SK-N-SH (cell line): Measurements from ENCODE around the gene SURF1. TPM values are rescaled to one million over a fixed set of nuclear protein-coding genes. Genes with fewer than 3 reads are reported as not detected.

ENCODE experiments used
- CTCF ChIA-PET: fragments of 300-600, 350-600 bp; formaldehyde crosslinking; extraction: SDS; loops from one replicate; lab custom pipeline; 2021; lab: Yijun Ruan, JAX
- POLR2A ChIA-PET: fragments of 350-600 bp; sonication (Branson Sonifier 250); formaldehyde crosslinking; extraction: SDS; loops from one replicate; lab custom pipeline; 2020; ENCODE audit warnings: antibody characterized with exemption, inconsistent platforms; lab: Yijun Ruan, JAX
- DNase-seq: peaks from one replicate; pipeline ENCODE4 v3.0.0; 2012
- H2AFZ ChIP-seq: fragments of 200-600 bp; sonication (generic); 2 replicates; pipeline ENCODE4 v1.8.1; 2016; ENCODE audit warnings: antibody characterized with exemption, mild to moderate bottlenecking, low read depth
- H3F3A ChIP-seq: fragments of 200-600 bp; sonication (generic); replicated peaks from 2 replicates; pipeline ENCODE3; 2016; ENCODE audit warnings: antibody characterized with exemption, mild to moderate bottlenecking; ENCODE audit not compliant: insufficient read depth
- H3K27ac ChIP-seq, 2 experiments: fragments of 200-500 bp in 1 of 2; fragments of 200-600 bp in 1 of 2; sonication (Bioruptor generic) in 1 of 2; sonication (generic), shearing (Covaris generic) in 1 of 2; 2 replicates each; pipeline versions ENCODE4 v1.5.1 to v1.6.1; 2014 to 2016; ENCODE audit warnings: low read depth in 2 of 2, inconsistent platforms in 1 of 2, low read length in 1 of 2, mild to moderate bottlenecking in 1 of 2, mixed read lengths in 1 of 2
- H3K27me3 ChIP-seq: fragments of 200-600 bp; sonication (generic), shearing (Covaris generic); 2 replicates; pipeline ENCODE4 v1.6.1; 2016; ENCODE audit warnings: mixed run types; ENCODE audit not compliant: insufficient read depth
- H3K36me3 ChIP-seq, 2 experiments: fragments of 200-500 bp in 1 of 2; fragments of 200-600 bp in 1 of 2; sonication (Bioruptor generic) in 1 of 2; sonication (generic) in 1 of 2; replicated peaks in 1 of 2; 2 replicates each; pipeline versions ENCODE3 to v1.5.1; 2014 to 2016; ENCODE audit warnings: low read length in 1 of 2, mild to moderate bottlenecking in 1 of 2; ENCODE audit not compliant: insufficient read depth in 2 of 2, control insufficient read depth in 1 of 2
- H3K4me1 ChIP-seq, 2 experiments: fragments of 200-500 bp in 1 of 2; fragments of 200-600 bp in 1 of 2; sonication (Bioruptor generic) in 1 of 2; sonication (generic), shearing (Covaris generic) in 1 of 2; 2 replicates each; pipeline versions ENCODE4 v1.5.1 to v1.6.1; 2014 to 2016; ENCODE audit warnings: low read depth in 1 of 2, low read length in 1 of 2, mixed run types in 1 of 2; ENCODE audit not compliant: insufficient read depth in 2 of 2, control insufficient read depth in 1 of 2
- H3K4me2 ChIP-seq: fragments of 200-600 bp; sonication (generic), shearing (Covaris generic); 2 replicates; pipeline ENCODE4 v1.6.1; 2017; ENCODE audit warnings: mixed run types
- H3K4me3 ChIP-seq, 2 experiments: fragments of 200-500 bp in 1 of 2; fragments of 200-600 bp in 1 of 2; sonication (Bioruptor generic) in 1 of 2; sonication (generic), shearing (Covaris generic) in 1 of 2; 2 replicates each; pipeline versions ENCODE4 v1.5.1 to v1.8.1; 2014 to 2016; ENCODE audit warnings: low read depth in 2 of 2, inconsistent platforms in 1 of 2, low read length in 1 of 2, mild to moderate bottlenecking in 1 of 2, mixed read lengths in 1 of 2, moderate library complexity in 1 of 2
- H3K79me2 ChIP-seq: fragments of 200-600 bp; sonication (generic); 2 replicates; pipeline ENCODE4 v1.8.1; 2017; ENCODE audit warnings: mild to moderate bottlenecking; ENCODE audit not compliant: insufficient read depth
- H3K9ac ChIP-seq: fragments of 200-600 bp; sonication (generic); 2 replicates; pipeline ENCODE4 v1.6.1; 2017; ENCODE audit warnings: mixed run types
- H3K9me2 ChIP-seq: fragments of 200-600 bp; sonication (generic); 2 replicates; pipeline ENCODE4 v1.6.1; 2017; ENCODE audit warnings: mixed run types
- H3K9me3 ChIP-seq: fragments of 200-600 bp; sonication (generic); 2 replicates; pipeline ENCODE4 v1.6.1; 2017; ENCODE audit warnings: mixed run types, mild to moderate bottlenecking, moderate library complexity
- H4K20me1 ChIP-seq: fragments of 200-600 bp; sonication (generic); 2 replicates; pipeline ENCODE4 v1.6.1; 2017; ENCODE audit warnings: mild to moderate bottlenecking, mixed run types; ENCODE audit not compliant: insufficient read depth
- CHD2 ChIP-seq: fragments of 150-350 bp; IDR thresholded peaks from 2 replicates; pipeline ENCODE4 v1.6.1; 2018; ENCODE audit warnings: low read length; ENCODE audit not compliant: partially characterized antibody
- ELF1 ChIP-seq: IDR thresholded peaks from 2 replicates; pipeline ENCODE4 v1.4.0; 2012
- FOXJ3 ChIP-seq: sonication (generic); formaldehyde crosslinking; IDR thresholded peaks from 2 replicates; pipeline ENCODE4 v1.5.1; 2020; ENCODE audit warnings: mild to moderate bottlenecking, missing genetic modification reagents
- GATA2 ChIP-seq: sonication (generic); formaldehyde crosslinking; IDR thresholded peaks from 2 replicates; pipeline ENCODE4 v1.5.0; 2020; ENCODE audit warnings: mild to moderate bottlenecking, missing genetic modification reagents
- MXI1 ChIP-seq: IDR thresholded peaks from 2 replicates; pipeline ENCODE4 v1.6.1; 2012; ENCODE audit warnings: mild to moderate bottlenecking, low read depth, low read length, improper control_type of control experiment
- NFIC ChIP-seq: IDR thresholded peaks from 2 replicates; pipeline ENCODE4 v1.4.0; 2012; ENCODE audit warnings: borderline replicate concordance
- NRF1 ChIP-seq: IDR thresholded peaks from 2 replicates; pipeline ENCODE4 v1.6.1; 2012; ENCODE audit warnings: low read depth, mild to moderate bottlenecking, low read length
- SMC3 ChIP-seq: IDR thresholded peaks from 2 replicates; pipeline ENCODE4 v1.6.1; 2012; ENCODE audit warnings: low read depth, low read length, improper control_type of control experiment
- TCF12 ChIP-seq: IDR thresholded peaks from 2 replicates; pipeline ENCODE4 v1.4.0; 2012
- TEAD4 ChIP-seq: IDR thresholded peaks from 2 replicates; pipeline ENCODE4 v1.4.0; 2012; ENCODE audit warnings: mild to moderate bottlenecking, borderline replicate concordance; ENCODE audit not compliant: insufficient read depth
- YY1 ChIP-seq: IDR thresholded peaks from 2 replicates; pipeline ENCODE4 v1.4.0; 2012; ENCODE audit warnings: low read depth, mild to moderate bottlenecking
- WGBS: methylation state at CpG from one replicate; pipeline ENCODE4 v1.1.6; 2017; ENCODE audit warnings: low lambda C conversion rate; 5-methylcytosine and 5-hydroxymethylcytosine counted together
- polyA plus RNA-seq, 3 experiments: library from polyadenylated mRNA; depleted of rRNA; stranded (reverse); fragments of >200 nt; gene quantifications; 2 replicates each; pipeline ENCODE4 v1.2.3, GENCODE V29; 2012
- TF ChIP-seq, protein P1 (sequence below): IDR thresholded peaks from 2 replicates; pipeline ENCODE4 v1.6.1; 2012; ENCODE audit warnings: mild to moderate bottlenecking, low read depth, low read length, moderate library complexity
- TF ChIP-seq, protein P2 (sequence below): IDR thresholded peaks from 2 replicates; pipeline ENCODE4; 2012

SURF1 gene
- polyA plus RNA-seq, 1 of the 3 experiments (the other 2 are of a cell fraction) = 103 TPM

DNA sequence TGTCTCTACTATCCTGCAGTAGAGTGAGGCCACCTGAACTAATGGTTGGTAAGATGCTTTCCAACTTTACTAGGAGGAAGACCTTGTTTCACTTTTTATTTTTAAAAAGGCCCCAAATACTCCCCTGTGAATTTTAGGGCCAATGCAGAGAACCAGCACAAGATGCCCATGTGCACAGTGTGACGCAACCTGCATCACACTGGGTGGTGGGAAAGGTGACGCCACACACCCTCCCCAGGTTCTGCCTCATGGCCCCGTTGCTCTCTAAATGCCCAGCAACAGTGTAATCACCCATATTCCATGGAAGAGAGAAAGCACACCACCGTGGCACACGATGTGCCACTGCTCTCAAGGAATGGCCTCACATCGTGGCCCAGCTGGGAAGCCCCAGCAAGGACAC lies 13.1 kb upstream of the SURF1 start:
- H3K36me3 ChIP-seq = peaks cover 43 to 70% of the 10 kb centered on the region in 2 experiments
- H3K9me3 ChIP-seq = no peaks in the 10 kb centered on the region
- POLR2A ChIA-PET = no interaction called here
- no peaks in the 10 kb centered on the region for H3F3A ChIP-seq
- H3K27me3 ChIP-seq = no peaks in the 10 kb centered on the region
- H3K4me3 ChIP-seq = no peak overlapping the region
- TF ChIP-seq TCF12 = no peak
- TF ChIP-seq, protein P1, sequence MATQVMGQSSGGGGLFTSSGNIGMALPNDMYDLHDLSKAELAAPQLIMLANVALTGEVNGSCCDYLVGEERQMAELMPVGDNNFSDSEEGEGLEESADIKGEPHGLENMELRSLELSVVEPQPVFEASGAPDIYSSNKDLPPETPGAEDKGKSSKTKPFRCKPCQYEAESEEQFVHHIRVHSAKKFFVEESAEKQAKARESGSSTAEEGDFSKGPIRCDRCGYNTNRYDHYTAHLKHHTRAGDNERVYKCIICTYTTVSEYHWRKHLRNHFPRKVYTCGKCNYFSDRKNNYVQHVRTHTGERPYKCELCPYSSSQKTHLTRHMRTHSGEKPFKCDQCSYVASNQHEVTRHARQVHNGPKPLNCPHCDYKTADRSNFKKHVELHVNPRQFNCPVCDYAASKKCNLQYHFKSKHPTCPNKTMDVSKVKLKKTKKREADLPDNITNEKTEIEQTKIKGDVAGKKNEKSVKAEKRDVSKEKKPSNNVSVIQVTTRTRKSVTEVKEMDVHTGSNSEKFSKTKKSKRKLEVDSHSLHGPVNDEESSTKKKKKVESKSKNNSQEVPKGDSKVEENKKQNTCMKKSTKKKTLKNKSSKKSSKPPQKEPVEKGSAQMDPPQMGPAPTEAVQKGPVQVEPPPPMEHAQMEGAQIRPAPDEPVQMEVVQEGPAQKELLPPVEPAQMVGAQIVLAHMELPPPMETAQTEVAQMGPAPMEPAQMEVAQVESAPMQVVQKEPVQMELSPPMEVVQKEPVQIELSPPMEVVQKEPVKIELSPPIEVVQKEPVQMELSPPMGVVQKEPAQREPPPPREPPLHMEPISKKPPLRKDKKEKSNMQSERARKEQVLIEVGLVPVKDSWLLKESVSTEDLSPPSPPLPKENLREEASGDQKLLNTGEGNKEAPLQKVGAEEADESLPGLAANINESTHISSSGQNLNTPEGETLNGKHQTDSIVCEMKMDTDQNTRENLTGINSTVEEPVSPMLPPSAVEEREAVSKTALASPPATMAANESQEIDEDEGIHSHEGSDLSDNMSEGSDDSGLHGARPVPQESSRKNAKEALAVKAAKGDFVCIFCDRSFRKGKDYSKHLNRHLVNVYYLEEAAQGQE = no peak
- peaks cover 95% of the 10 kb centered on the region for H4K20me1 ChIP-seq
- peaks cover 5 to 39% of the 10 kb centered on the region in 2 experiments; a peak in 3 of 4 replicates for H3K4me1 ChIP-seq
- DNase-seq = no peak
- H3K9me2 ChIP-seq = no peaks in the 10 kb centered on the region
- no peak overlapping the region; a peak in 1 of 4 replicates for H3K27ac ChIP-seq
- peaks cover 99% of the 10 kb centered on the region for H3K79me2 ChIP-seq
- CTCF ChIA-PET = no interaction called here
- H3K9ac ChIP-seq = no peak overlapping the region
- no peak overlapping the region for H2AFZ ChIP-seq
- 93% methylated on average over 6 of the region's 6 CpGs for WGBS
- no peak overlapping the region for H3K4me2 ChIP-seq

DNA sequence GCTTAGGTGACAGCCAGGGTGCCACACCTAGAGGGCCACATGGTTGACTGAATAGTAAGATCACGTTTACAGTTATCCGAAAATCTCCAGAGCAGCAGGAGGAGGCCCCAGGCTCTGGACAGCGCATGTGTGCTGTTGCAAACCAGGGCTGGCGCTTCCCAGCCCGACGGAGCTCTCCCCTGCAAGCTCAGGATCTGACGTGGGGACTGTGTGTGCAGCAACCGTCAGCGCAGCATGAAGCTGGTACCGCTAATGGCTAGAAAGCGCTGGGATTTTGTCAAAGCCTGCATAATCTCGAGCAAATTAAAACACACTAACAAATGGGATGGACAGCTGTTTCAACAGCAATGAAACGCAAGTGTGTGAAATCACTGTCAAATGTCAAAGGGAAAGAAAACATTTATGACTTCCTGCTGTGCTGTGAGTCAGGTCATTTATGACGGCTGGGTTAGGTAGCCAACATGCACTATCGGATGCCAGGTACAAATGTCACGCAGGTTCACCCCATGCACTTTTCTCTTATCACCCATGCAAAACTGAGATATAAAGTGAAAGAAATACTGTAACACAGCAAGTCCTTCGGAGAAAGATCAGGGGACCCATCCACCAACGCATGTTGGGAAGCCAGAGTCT lies 12.1 kb upstream of the SURF1 start:
- Histone ChIP-seq H3K9ac (no peak overlapping the region), H3K9me2 (no peaks in the 10 kb centered on the region), H3K4me1 (peaks cover 0 to 37% of the 10 kb centered on the region in 2 experiments; a peak in 2 of 4 replicates), H3K9me3 (no peaks in the 10 kb centered on the region), H3K27ac (peak overlapping the region in 1 of 2 experiments; percentile 43; a peak in 2 of 4 replicates), H3K4me3 (no peak overlapping the region), H3K4me2 (no peak overlapping the region), H3K36me3 (peaks cover 41 to 77% of the 10 kb centered on the region in 2 experiments), H3K27me3 (no peaks in the 10 kb centered on the region), H4K20me1 (peaks cover 91% of the 10 kb centered on the region), H2AFZ (no peak overlapping the region), H3K79me2 (peaks cover 99% of the 10 kb centered on the region), H3F3A (peaks cover 6% of the 10 kb centered on the region)
- DNase-seq = peak; percentile 79
- 83% methylated on average over 15 of the region's 18 CpGs for WGBS
- ChIA-PET CTCF (interaction anchor here (1.6 to 2.7 kb wide), 2 partner anchors 12 to 118 kb away, joined by 3 to 7 read pairs; partner anchors contain the start of genes SURF1 and SURF2), POLR2A (interaction anchor here (0.9 kb wide), 1 partner anchor 11 kb away, joined by 3 read pairs; the partner anchor contains the start of genes SURF1 and SURF2)
- TF ChIP-seq MXI1 = peak; percentile 94
- TF ChIP-seq NRF1 = no peak
- TF ChIP-seq, protein P2, sequence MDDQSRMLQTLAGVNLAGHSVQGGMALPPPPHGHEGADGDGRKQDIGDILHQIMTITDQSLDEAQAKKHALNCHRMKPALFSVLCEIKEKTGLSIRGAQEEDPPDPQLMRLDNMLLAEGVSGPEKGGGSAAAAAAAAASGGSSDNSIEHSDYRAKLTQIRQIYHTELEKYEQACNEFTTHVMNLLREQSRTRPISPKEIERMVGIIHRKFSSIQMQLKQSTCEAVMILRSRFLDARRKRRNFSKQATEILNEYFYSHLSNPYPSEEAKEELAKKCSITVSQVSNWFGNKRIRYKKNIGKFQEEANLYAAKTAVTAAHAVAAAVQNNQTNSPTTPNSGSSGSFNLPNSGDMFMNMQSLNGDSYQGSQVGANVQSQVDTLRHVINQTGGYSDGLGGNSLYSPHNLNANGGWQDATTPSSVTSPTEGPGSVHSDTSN = no peak
- no peak for TF ChIP-seq NFIC
- TF ChIP-seq, protein P1 = no peak
- peak; percentile 86 for TF ChIP-seq GATA2 (CRISPR knock-in tag)
- TF ChIP-seq ELF1 = no peak
- no peak for TF ChIP-seq TCF12
- TF ChIP-seq CHD2 = no peak
- no peak for TF ChIP-seq SMC3
- no peak for TF ChIP-seq TEAD4
- no peak for TF ChIP-seq FOXJ3 (CRISPR knock-in tag)
- no peak for TF ChIP-seq YY1
